Endodermal cell (in vitro differentiated cells): ENCODE results near the gene CHRNA5. TPM values are rescaled to one million over a fixed set of nuclear protein-coding genes. Genes with fewer than 3 reads are reported as not detected.

ENCODE experiments used
- DNase-seq: peaks from one replicate; pipeline ENCODE4 v3.0.0-alpha.2; 2017
- H3K27ac ChIP-seq: 2 replicates; pipeline ENCODE4 v1.5.1; 2013; ENCODE audit warnings: mild to moderate bottlenecking, low read depth, low read length, moderate library complexity
- H3K27me3 ChIP-seq: 2 replicates; pipeline ENCODE4 v1.6.1; 2013; ENCODE audit warnings: mild to moderate bottlenecking, low read length, moderate library complexity; ENCODE audit not compliant: insufficient read depth, control insufficient read depth, poor library complexity, severe bottlenecking
- H3K36me3 ChIP-seq: 2 replicates; pipeline ENCODE4 v1.7.0; 2013; ENCODE audit warnings: mild to moderate bottlenecking, low read length, moderate library complexity; ENCODE audit not compliant: control insufficient read depth, insufficient read depth
- H3K4me1 ChIP-seq: one replicate; pipeline ENCODE4 v1.7.0; 2013; ENCODE audit warnings: low read length; ENCODE audit not compliant: control insufficient read depth, insufficient read depth
- H3K4me3 ChIP-seq: 2 replicates; pipeline ENCODE4 v1.5.1; 2013; ENCODE audit warnings: mild to moderate bottlenecking, low read length, moderate library complexity
- H3K9ac ChIP-seq: 2 replicates; pipeline ENCODE4 v1.6.1; 2013; ENCODE audit warnings: mild to moderate bottlenecking, low read length, moderate library complexity; ENCODE audit not compliant: poor library complexity, severe bottlenecking; ENCODE audit errors: extremely low read depth
- H3K9me3 ChIP-seq: 2 replicates; pipeline ENCODE4 v1.6.1; 2013; ENCODE audit warnings: mild to moderate bottlenecking, low read length, moderate library complexity; ENCODE audit not compliant: control insufficient read depth
- H3K27ac Mint-ChIP-seq: 2 replicates; pipeline ENCODE4 v1.8.0; 2020; ENCODE audit warnings: mixed read lengths
- H3K27me3 Mint-ChIP-seq: 2 replicates; pipeline ENCODE4 v1.8.0; 2021; ENCODE audit warnings: mild to moderate bottlenecking, mixed read lengths; ENCODE audit not compliant: insufficient read depth
- H3K36me3 Mint-ChIP-seq: 2 replicates; pipeline ENCODE4 v1.8.0; 2020; ENCODE audit warnings: low read depth, mixed read lengths
- H3K4me1 Mint-ChIP-seq: 2 replicates; pipeline ENCODE4 v1.8.0; 2020; ENCODE audit warnings: mixed read lengths
- H3K4me3 Mint-ChIP-seq: 2 replicates; pipeline ENCODE4 v1.8.0; 2020; ENCODE audit warnings: mild to moderate bottlenecking, moderate library complexity, mixed read lengths
- H3K9me3 Mint-ChIP-seq: 2 replicates; pipeline ENCODE4 v1.8.0; 2020; ENCODE audit warnings: mild to moderate bottlenecking, mixed read lengths
- WGBS, 2 experiments: methylation state at CpG; one replicate each; pipeline versions ENCODE4 v1.1.5 to v1.1.7; 2013; ENCODE audit warnings: missing lambda C conversion rate in 2 of 2, mixed read lengths in 1 of 2; ENCODE audit not compliant: insufficient coverage in 1 of 2, insufficient read length in 1 of 2; 5-methylcytosine and 5-hydroxymethylcytosine counted together
- total RNA-seq, 2 donors: library from RNA; stranded (reverse); fragmentation: NEBNext Ultra II Directional in 1 of 2; extraction: Animal tissue kit (Norgen Biotek cat#: 25700) in 1 of 2; gene quantifications; 2 replicates in 1 of 2; 3 replicates in 1 of 2; pipeline ENCODE4 v1.2.1, GENCODE V29; 2021
- TF ChIP-seq, protein P1 (sequence below): fragments of 200-600 bp; sonication (generic); conservative IDR thresholded peaks from 2 replicates; pipeline ENCODE4 v1.5.0; 2021; ENCODE audit warnings: antibody characterized with exemption, mild to moderate bottlenecking

Gene CHRNA5
- total RNA-seq, 2 donors from 2014 or later = 16.4 to 23.0 TPM

DNA sequence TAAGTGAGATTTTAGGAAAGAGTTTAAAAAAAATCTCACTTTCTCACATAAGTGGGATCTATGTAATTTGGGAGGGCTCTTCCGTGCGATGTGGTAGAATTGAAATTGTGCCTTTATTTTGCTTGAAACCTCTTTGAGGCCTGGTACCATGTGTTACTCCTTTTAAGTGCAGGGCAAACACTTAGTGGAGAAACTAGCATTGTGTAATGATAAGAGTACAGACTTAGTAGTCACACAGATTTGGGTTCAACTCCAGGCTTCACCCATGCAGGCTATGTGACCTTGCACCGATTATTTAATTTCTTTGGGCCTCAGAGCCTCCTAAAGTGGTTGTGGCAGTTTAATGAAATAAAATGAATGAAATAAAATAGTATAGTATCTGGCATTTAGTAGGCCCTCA, 22.7 kb upstream of the CHRNA5 start:
- Mint-ChIP-seq H3K27ac (no peak overlapping the region), H3K4me3 (peak overlapping the region; percentile 85), H3K36me3 (peaks cover 45% of the 10 kb centered on the region), H3K4me1 (peaks cover 14% of the 10 kb centered on the region), H3K27me3 (no peaks in the 10 kb centered on the region), H3K9me3 (no peaks in the 10 kb centered on the region)
- H3K9me3 ChIP-seq = no peaks in the 10 kb centered on the region
- H3K27me3 ChIP-seq = no peaks in the 10 kb centered on the region
- 96 to 100% methylated on average over 3 of the region's 3 CpGs for WGBS, 2 experiments
- H3K4me1 ChIP-seq = no peaks in the 10 kb centered on the region
- H3K9ac ChIP-seq = peak overlapping the region; percentile 0
- no peak overlapping the region for H3K27ac ChIP-seq
- DNase-seq = no peak
- H3K36me3 ChIP-seq = peaks cover 57% of the 10 kb centered on the region
- H3K4me3 ChIP-seq = peak overlapping the region; percentile 98
- TF ChIP-seq, protein P1, sequence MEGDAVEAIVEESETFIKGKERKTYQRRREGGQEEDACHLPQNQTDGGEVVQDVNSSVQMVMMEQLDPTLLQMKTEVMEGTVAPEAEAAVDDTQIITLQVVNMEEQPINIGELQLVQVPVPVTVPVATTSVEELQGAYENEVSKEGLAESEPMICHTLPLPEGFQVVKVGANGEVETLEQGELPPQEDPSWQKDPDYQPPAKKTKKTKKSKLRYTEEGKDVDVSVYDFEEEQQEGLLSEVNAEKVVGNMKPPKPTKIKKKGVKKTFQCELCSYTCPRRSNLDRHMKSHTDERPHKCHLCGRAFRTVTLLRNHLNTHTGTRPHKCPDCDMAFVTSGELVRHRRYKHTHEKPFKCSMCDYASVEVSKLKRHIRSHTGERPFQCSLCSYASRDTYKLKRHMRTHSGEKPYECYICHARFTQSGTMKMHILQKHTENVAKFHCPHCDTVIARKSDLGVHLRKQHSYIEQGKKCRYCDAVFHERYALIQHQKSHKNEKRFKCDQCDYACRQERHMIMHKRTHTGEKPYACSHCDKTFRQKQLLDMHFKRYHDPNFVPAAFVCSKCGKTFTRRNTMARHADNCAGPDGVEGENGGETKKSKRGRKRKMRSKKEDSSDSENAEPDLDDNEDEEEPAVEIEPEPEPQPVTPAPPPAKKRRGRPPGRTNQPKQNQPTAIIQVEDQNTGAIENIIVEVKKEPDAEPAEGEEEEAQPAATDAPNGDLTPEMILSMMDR = no peak

DNA sequence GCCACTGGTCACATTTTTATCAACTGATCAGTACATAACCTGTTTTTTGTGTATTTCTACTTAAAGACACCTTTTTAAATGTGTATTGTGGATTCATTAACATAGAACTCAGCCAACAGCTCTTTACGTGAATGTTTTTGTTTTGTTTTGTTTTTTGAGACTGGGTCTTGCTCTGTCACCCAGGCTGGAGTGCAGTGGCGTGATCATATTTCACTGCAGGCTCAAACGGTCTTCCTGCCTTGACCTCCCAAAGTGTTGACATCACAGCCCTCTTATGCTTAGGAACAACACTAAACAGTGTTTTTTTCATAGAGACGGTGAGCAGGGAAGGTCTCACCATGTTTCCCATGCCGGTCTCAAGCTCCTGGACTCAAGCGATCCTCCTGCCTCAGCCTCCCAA, 15.1 kb upstream of the CHRNA5 start:
- Histone ChIP-seq H3K27me3 (no peaks in the 10 kb centered on the region), H3K27ac (no peak overlapping the region), H3K9me3 (no peaks in the 10 kb centered on the region), H3K36me3 (peaks cover 52% of the 10 kb centered on the region), H3K4me1 (no peaks in the 10 kb centered on the region), H3K9ac (no peak overlapping the region), H3K4me3 (no peak overlapping the region)
- WGBS, 2 experiments = 90 to 95% methylated on average over 5 to 6 of the region's 6 CpGs
- Mint-ChIP-seq H3K27ac (peak overlapping the region; percentile 55), H3K4me1 (no peaks in the 10 kb centered on the region), H3K36me3 (peaks cover 49% of the 10 kb centered on the region), H3K27me3 (no peaks in the 10 kb centered on the region), H3K4me3 (no peak overlapping the region), H3K9me3 (no peaks in the 10 kb centered on the region)
- TF ChIP-seq, protein P1 = no peak
- DNase-seq = no peak

DNA sequence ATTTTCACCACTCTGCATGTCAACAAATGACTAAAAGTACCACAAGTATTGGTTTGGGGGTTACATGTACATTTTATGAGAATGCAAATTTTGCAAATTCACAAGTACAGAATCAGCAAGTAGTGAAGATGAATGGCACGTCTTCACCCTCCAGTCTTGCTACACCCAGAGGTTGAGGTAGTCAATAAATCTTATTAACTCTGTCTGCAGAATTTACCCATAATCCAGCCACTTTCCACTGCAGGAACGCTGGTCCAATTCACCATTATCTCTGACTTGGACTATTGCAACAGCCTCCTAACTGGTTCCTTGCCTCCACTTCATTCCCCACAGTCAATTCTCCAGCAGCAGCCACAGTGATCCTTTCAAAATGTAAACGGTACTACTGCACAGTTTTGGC, 14.5 kb upstream of the CHRNA5 start:
- no peak for DNase-seq
- Histone ChIP-seq H3K27me3 (no peaks in the 10 kb centered on the region), H3K9me3 (no peaks in the 10 kb centered on the region), H3K36me3 (peaks cover 45% of the 10 kb centered on the region), H3K4me3 (no peak overlapping the region), H3K27ac (no peak overlapping the region), H3K4me1 (no peaks in the 10 kb centered on the region), H3K9ac (no peak overlapping the region)
- H3K9me3 Mint-ChIP-seq = no peaks in the 10 kb centered on the region
- no peaks in the 10 kb centered on the region for H3K4me1 Mint-ChIP-seq
- no peak overlapping the region for H3K4me3 Mint-ChIP-seq
- no peaks in the 10 kb centered on the region for H3K27me3 Mint-ChIP-seq
- WGBS, 2 experiments = 84 to 91% methylated on average over 2 to 3 of the region's 3 CpGs
- no peak overlapping the region for H3K27ac Mint-ChIP-seq
- TF ChIP-seq, protein P1 = no peak
- H3K36me3 Mint-ChIP-seq = peaks cover 43% of the 10 kb centered on the region
